Left ventricle myocardium inferior (tissue), 1 donor: Measurements from ENCODE around the gene CXCR2. TPM values are rescaled to one million over a fixed set of nuclear protein-coding genes. Genes with fewer than 3 reads are reported as not detected.
"Not testable (repeated sequence)": the region's sequence is repeated elsewhere in the genome, so short reads cannot be mapped to it uniquely, and the experiment has no call there.

ENCODE experiments used
- DNase-seq: peaks from one replicate; pipeline ENCODE4 v3.0.0-alpha.2; 2020
- H3K27ac ChIP-seq: fragments of 200-600 bp; replicated peaks from 2 replicates; pipeline ENCODE4 v1.8.0; 2021
- H3K27me3 ChIP-seq: fragments of 200-600 bp; 2 replicates; pipeline ENCODE4 v1.8.0; 2021; ENCODE audit warnings: low read depth
- H3K36me3 ChIP-seq: fragments of 200-600 bp; 2 replicates; pipeline ENCODE4 v1.8.0; 2021
- H3K4me1 ChIP-seq: fragments of 200-600 bp; 2 replicates; pipeline ENCODE4 v1.8.0; 2021
- H3K4me3 ChIP-seq: fragments of 200-600 bp; 2 replicates; pipeline ENCODE4 v1.8.0; 2021; ENCODE audit warnings: mild to moderate bottlenecking, moderate library complexity
- H3K9me3 ChIP-seq: fragments of 200-600 bp; replicated peaks from 2 replicates; pipeline ENCODE4 v1.8.0; 2021
- CTCF ChIP-seq: fragments of 200-600 bp; IDR thresholded peaks from 2 replicates; pipeline ENCODE4 v1.8.0; 2021; ENCODE audit warnings: antibody characterized with exemption, mild to moderate bottlenecking, borderline replicate concordance
- intact Hi-C: fragments of 100-400 bp; cut with micrococcal nuclease; formaldehyde crosslinking; loops from one replicate; pipeline ENCODE4 v1.11.0; 2022
- total RNA-seq: library from RNA; stranded (reverse); fragmentation: NEBNext Ultra II Directional; extraction: Animal tissue kit (Norgen Biotek cat#: 25700); gene quantifications from one replicate; pipeline ENCODE4 v1.2.1, GENCODE V29; 2021
- donor health status: DM: no; HTN: yes; CAD: no; lungs with severe emphysema.

CXCR2 gene
- total RNA-seq, 1 donor from 2014 or later, result 0.96 TPM

DNA sequence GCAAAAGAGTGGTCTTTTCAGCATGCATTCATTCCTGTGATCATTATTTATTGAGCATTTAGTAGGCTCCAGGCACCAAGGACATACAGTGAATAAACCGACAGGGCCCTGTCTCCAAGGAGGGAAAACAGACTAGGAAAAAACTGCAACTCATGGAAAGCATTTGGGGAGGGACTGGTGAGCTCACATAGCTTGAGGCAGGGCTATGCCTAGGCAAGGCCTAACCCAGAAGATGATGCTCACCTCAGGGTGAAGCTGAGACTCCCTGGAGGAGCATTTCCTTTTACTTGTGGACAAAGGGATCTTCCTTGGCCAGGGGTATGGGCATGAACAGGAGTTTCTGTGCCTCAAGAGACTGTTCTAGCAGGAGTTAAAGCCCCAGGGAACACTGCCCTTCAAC lies 37.0 kb downstream of the CXCR2 start:
- H3K27me3 ChIP-seq, result peaks cover 37% of the 10 kb centered on the region
- intact Hi-C loops, result no loop called here
- H3K27ac ChIP-seq, result no peak overlapping the region
- no peaks in the 10 kb centered on the region for H3K4me1 ChIP-seq
- no peak overlapping the region for H3K4me3 ChIP-seq
- no peak for TF ChIP-seq CTCF
- no peak for DNase-seq
- H3K36me3 ChIP-seq, result no peaks in the 10 kb centered on the region
- no peaks in the 10 kb centered on the region for H3K9me3 ChIP-seq

- no peaks in the 10 kb centered on the region for H3K36me3 ChIP-seq
- intact Hi-C loops, result no loop called here
- H3K9me3 ChIP-seq, result no peaks in the 10 kb centered on the region
- no peak for TF ChIP-seq CTCF
- no peak for DNase-seq
- no peak within 1 kb of the TSS for H3K4me3 ChIP-seq
- H3K27ac ChIP-seq, result no peak within 1 kb of the TSS
- H3K4me1 ChIP-seq, result no peaks in the 10 kb centered on the region
- H3K27me3 ChIP-seq, result peaks cover 49% of the 10 kb centered on the region
Measured at GRCh38 chr2:218166791-218167190, 41.0 kb downstream of the CXCR2 start, which contains the start of gene CXCR1. Gene CXCR1 (minus strand): TSS chr2:218166962. CDS start chr2:218165211, 1,751 bp downstream.

DNA sequence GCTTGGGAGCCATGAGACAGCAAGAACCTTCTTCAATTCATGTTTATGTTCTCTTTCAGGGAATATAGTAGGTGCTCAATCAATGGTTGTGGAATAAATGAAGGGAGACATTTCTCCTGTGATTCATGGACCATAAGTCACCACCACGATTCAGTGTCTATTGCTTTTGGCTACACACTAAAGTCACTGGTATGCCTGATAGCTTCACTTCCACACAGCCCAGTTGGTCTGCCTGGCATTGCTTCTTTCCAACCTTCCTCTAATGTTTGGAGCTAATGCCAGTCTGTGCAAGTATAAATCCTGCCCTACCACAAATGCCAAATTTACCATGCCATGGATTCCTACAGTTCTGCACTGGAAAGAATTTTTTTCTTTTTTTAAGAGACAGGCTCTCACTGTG lies 42.2 kb downstream of the CXCR2 start:
- no peak for DNase-seq
- H3K4me1 ChIP-seq, result no peaks in the 10 kb centered on the region
- H3K27me3 ChIP-seq, result peaks cover 53% of the 10 kb centered on the region
- H3K4me3 ChIP-seq, result no peak overlapping the region
- H3K9me3 ChIP-seq, result no peaks in the 10 kb centered on the region
- H3K36me3 ChIP-seq, result no peaks in the 10 kb centered on the region
- H3K27ac ChIP-seq, result no peak overlapping the region
- intact Hi-C loops, result no loop called here
- TF ChIP-seq CTCF, result no peak

DNA sequence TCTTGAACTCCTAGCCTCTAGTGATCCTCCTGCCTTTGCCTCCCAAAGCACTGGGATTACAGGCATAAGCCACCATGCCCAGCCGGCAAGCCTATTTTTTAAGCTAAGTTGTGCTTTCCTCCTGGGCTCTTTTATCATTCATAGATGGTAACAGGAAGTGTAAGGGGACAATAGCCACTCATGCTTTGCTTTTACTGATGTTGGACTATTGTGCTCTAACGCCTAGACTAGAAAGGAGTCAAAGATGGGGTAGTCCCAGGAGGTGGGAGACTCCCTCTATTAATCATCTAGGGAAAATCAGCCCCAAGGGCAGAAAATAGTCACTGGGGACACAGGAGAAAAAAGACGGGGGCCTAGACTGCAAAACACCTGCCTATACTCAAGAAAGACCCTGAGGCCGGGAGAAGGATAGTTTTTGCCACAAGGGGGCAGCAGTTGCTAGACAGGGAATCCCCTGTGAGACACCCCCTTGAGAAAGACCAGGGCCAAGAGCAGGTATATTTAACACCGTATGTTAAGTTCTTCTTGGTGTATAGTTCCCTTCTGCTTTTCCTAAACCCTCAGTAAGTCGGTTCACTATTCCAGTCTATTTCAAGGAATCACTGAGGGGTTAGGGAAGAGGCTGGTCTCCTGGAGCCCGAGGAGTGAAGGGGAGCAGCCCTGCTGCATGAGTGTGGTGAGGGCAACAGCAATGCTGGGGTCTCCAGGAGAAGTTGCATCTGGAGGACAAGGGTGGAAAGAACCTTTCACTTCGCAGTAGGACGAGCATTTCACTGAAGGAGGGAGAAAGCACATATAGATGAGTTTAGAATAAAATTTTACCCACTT lies 43.0 kb downstream of the CXCR2 start:
- peak; percentile 29 for DNase-seq
- TF ChIP-seq CTCF, result peak; percentile 76
- no peak overlapping the region for H3K4me3 ChIP-seq
- H3K27ac ChIP-seq, result no peak overlapping the region
- intact Hi-C loops, result no loop called here
- no peaks in the 10 kb centered on the region for H3K4me1 ChIP-seq
- no peaks in the 10 kb centered on the region for H3K9me3 ChIP-seq
- H3K36me3 ChIP-seq, result no peaks in the 10 kb centered on the region
- peaks cover 51% of the 10 kb centered on the region for H3K27me3 ChIP-seq

- intact Hi-C loops, result no loop called here
- TF ChIP-seq CTCF, result no peak
- Histone ChIP-seq H3K9me3 (no peaks in the 10 kb centered on the region), H3K4me1 (no peaks in the 10 kb centered on the region), H3K27me3 (peaks cover 43% of the 10 kb centered on the region), H3K36me3 (no peaks in the 10 kb centered on the region), H3K27ac (no peak overlapping the region), H3K4me3 (no peak overlapping the region)
- DNase-seq, result no peak
Measured at GRCh38 chr2:218169757-218170546, 44.1 kb downstream of the CXCR2 start.

DNA sequence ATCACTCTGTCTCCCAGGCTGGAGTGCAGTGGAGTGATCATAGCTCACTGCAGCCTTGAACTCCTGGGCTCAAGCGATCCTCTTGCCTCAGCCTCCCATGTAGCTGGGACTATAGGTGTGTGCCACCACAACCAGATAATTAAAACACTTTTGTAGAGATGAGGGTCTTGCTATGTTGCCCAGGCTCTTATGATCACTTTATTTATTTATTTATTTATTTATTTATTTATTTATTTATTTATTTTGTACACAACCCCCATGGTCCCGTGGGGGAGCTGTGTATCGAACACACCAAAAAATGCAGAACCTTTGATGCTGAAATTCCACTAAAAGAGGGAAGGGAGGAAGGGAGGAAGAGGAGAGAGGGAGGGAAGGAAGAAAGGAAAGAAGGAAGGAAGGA lies 45.9 kb downstream of the CXCR2 start:
- H3K36me3 ChIP-seq, intact Hi-C loops, H3K4me3 ChIP-seq, H3K4me1 ChIP-seq, DNase-seq, H3K27ac ChIP-seq, H3K9me3 ChIP-seq: not testable (repeated sequence)
- H3K27me3 ChIP-seq, result peaks cover 37% of the 10 kb centered on the region
